Nucleus accumbens (tissue), 56 donors: ENCODE data around the gene LDLRAD3.

Source experiments
- DNase-seq, 56 donors: peaks; one replicate each; lab custom pipeline; 2025; lab: John Stamatoyannopoulos, UW

The LDLRAD3 gene

GRCh38 chr11:36249246-36249645 lies 305.4 kb downstream of the LDLRAD3 start:
- DNase-seq, result no peak

GRCh38 chr11:36251823-36252222 lies 308.0 kb downstream of the LDLRAD3 start:
- peak in 6 of 56 donors; percentile 17 to 28 (median 22) for DNase-seq

- DNase-seq, result peak in 29 of 56 donors; percentile 6 to 52 (median 24)
These were observed 309.4 kb downstream of the LDLRAD3 start for GRCh38 chr11:36253238-36253637.

GRCh38 chr11:36254713-36255112 lies 310.9 kb downstream of the LDLRAD3 start:
- DNase-seq, result no peak

DNA sequence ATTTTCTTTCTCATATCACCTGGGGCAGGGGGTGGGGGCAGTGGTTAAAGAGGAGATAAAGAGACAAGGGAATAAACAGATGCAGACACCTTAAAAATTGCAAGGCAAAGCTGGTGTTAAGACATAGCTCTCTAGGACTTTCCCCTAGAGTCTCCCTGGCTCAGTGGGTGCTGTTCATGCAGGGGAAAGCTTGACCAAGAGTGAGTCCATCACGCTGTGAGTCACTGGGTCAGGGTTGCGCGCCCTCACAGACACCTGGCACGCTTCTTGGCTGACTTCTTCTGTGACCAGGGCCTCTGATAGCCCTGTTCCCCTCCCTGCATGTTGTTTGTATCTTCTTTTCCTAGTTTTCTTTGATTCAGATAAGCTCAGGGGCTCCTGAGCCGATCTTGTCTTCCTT lies 313.5 kb downstream of the LDLRAD3 start:
- no peak for DNase-seq

DNA sequence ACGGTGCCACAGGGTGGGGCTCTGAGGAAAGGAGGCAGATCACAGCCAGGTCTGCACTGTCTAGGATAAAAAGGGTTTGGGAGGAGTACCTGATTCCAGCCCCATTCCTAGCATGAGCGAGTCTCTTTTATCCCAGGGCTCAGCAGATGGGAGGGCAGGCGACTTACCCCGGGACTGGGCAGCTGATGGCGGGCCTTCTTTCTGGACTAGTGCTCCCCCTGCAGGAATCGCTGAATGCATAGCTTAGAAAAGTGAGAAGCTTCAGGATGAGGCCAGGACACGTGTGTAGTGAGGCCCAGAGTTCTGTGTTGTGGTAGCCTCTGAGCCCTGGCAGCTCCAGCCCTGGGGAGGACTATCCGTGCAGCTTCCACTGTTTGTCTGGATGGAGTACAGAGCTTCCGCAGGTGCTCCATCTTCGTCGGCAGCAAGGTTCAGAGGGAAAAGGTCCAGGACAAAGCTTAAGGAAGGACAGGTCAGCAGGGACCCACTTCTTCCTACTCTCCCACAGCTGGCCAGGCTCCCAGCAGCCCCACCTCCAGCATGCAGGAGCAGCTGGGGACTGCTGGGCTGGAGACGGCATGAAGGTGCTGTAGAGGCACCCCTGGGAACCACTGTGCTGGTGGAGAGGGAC lies 315.0 kb downstream of the LDLRAD3 start:
- peak in 39 of 56 donors; percentile 16 to 73 (median 47) for DNase-seq

- DNase-seq, result no peak
These were observed 317.2 kb downstream of the LDLRAD3 start for GRCh38 chr11:36261094-36261493.

DNA sequence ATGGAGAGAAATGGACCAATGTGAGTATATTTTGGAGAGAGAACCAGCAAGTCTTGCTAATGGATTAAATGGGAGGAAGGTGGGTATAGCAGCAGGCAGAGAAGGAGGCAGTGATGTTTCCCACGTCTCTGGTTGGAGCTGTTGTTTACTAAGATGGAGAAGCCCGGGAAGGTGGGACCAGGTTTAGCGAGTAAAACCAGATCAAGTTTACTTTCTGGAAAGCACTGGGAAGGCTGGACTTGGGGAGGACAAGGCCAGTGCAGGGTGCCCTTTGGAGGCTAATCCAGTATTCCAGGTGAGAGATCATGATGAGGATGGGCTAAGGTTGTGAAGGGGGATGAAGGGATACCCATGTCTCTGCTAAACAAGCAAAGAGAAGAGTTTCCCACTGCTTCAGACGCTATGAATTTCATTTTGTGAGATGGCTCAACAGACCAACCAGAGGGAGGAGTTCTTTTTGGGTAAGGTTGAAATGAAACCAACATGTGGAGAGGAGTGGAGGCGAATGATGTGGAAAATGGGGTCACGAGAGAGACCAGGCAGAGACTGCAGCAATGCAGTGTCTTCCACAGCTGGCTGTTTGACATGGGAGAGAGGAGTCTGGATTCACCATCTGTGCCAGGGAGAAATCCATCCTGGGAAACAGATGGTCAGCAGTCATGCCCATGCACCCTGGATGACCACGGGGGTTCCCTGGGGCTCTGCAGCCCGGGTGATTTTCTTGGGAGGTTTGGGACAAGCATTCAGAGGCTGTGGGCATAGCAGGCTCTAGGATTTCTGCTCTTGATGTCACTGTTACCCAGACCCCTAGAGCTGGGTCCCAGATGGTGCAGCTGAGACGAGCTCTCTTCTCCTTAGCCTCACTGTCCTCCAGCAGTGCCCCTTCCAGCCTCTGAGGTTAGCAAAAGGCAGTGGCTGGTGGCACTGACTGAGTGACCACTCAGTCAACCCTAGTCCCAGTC lies 320.4 kb downstream of the LDLRAD3 start:
- no peak for DNase-seq

DNA sequence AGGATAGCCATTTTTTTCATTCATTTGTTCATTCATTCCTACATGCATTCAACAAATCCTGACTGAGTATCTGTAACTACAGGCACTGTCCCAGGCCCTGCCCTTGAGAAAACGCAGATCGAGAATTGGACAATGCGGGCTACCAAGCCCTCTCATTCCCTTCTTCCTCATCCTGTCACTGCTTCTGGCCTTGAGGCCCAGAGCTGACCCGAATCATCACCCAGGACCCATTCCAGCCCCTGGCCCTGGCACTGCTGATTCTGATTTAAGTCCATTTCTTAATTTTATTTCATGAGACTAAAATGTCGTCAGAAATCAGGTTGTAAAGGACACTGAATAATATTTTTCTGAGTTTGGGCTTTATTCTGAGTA lies 321.1 kb downstream of the LDLRAD3 start:
- DNase-seq, result no peak

GRCh38 chr11:36265793-36266628 lies 322.1 kb downstream of the LDLRAD3 start:
- DNase-seq, result peak in 23 of 56 donors; percentile 6 to 58 (median 25)

DNA sequence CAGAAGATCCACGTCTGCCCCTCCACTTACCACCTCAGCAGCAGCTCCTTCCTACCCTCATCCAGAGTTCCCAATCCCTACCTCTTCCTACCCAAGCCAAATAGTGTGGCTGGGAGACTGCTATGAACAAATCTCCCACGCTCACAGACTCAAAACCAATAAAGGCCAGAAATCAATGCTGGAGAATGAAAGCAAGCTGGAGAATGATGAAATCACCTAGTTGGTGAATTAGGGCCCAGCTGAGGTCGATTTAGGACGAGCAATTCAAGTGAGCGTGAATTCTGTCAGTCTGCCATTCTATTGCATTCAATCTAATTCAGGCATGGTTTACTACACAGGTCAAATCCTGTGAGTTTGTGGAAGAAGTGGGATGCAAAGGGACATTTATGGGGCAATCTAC lies 322.9 kb downstream of the LDLRAD3 start:
- no peak for DNase-seq

DNA sequence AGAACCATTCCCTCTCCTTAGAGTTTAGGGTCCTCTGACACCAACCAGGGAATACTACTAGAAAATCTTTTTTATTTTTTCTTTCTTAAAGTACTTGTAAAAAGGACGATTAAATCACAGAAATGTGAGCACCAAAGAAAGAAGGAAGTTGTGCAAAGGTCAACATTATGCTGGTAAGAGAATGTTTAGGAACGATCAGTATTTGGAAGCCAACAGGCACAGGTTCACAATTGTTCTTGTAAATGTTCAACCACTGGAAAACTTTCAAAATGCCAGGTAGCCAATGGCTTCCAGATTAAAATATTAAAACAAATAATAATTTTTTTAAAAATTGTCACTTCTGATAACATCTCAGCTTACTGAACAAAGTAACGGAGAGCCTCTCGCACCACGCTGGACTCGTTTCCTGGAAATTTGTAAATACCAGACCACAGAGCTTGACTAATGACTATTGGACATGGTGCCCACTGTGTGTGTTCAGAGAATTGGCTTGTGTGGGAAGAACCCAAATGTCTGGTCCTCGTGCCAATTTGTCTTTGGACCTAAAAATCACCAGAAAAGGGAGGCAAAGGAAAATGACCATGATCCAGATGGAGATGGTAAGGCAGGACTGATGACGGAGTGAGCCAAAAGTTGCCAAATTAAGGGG lies 324.6 kb downstream of the LDLRAD3 start:
- DNase-seq, result no peak

DNA sequence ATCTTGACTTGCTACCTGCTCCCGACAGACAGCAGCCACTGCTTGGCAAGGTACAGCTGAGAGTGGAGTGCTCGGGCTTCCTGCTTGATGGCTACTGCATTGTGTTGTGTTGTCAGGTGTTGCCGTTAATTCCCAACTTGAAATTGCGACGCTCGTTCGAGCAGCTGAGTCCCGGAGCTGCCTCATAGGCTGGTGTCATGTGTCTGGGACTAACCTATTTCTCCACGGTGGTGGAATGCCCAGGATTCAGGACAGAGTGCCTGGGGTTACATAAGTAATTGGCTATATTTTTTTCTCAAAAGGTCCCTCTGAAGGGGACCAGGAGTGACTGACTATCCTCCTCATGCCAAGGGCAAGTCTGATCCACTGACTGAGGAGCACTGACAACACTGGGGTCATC lies 326.8 kb downstream of the LDLRAD3 start:
- DNase-seq, result no peak

DNA sequence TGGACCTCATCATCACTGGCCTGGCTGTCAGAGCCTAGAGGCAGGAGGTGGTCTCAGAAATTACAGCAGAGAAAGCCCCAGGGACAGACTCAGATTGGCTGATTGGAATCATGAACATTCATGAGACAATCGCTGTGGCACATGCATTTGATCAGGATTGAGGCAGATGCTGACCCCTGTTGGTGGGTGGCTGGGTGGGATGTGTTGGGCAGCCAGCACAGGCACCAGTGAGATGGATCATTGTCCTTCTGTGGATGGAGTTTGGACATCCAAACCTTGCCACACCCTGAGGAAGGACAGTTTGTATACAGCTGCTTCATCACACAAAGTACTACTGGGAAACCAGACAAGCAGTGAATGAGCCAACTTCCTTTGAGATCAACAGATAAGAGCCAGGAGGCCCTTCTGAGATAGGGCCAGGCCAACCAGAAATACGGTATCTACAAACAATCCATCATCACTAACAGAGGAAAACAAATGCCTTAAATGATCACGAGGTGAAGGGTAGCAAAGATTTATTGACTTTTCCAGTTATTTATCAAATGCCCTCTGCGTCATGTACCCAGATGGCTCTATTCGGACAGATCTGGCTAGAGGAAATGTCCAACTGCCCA lies 328.0 kb downstream of the LDLRAD3 start:
- DNase-seq, result no peak

GRCh38 chr11:36273110-36273509 lies 329.2 kb downstream of the LDLRAD3 start:
- DNase-seq, result peak in 10 of 56 donors; percentile 14 to 38 (median 29)

GRCh38 chr11:36274414-36274813 lies 330.6 kb downstream of the LDLRAD3 start:
- DNase-seq, result no peak

DNA sequence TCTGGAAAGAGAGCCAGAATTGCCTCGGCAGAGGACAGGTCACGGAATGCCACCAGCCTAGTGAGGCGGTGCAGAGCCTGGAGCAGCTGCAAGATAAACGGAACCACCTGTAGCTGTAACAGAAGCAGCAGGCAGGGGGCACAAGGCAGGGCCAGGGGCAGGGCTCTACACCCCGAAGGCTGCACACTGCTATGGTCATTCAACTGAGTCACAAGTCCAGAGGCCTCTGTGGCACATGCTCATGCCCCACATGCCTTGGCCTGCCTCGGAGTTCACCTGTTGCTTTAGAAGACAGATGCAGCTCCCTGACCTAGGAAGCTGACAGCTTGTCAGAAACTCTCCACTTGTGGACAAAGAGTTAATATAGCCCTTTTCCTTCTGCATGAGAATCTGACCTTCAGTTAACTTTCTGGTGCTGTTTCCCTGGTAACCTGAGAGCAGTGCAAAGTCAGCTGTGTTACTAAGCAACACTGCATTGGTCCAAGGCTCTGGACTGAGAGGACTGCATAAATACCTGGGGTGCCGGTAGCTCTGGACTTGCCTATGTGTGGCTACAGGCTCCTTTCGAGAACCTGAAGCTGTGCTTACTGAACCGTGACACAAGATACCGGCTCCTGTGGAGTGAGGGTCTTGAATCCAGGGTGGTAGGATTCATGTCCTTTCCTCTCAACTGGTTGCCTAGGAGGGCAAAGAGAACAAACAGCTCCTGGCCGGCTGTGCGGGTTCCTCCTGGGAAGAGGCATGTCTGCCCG lies 334.8 kb downstream of the LDLRAD3 start:
- DNase-seq, result peak in 5 of 56 donors; percentile 18 to 49 (median 21)

DNA sequence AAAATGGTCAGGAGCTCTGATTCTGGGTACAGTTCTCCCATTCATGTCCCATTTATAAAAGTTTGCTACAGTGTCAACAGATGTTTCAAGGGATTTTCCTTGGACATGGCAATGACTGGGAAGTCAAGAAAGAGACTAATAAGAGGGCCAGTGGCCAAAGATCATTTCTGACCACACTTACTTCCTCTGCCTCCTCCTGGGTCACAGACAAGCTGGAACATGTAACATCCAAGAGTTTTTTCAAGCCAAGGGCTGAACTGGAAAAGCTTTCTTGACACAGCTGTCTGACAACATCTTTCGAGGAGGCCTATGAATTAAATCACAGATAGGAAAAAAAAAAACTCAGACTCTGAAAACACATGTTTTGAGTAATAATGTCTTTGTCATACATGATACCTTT lies 336.7 kb downstream of the LDLRAD3 start:
- DNase-seq, result no peak
